SU-DHL-6 (cell line): ENCODE measurements around the gene GALNT17.

Experiments
- H2AFZ ChIP-seq: fragments of 200-600 bp; sonication (generic); 2 replicates; pipeline ENCODE4 v1.6.1; 2014; ENCODE audit warnings: low read depth, mild to moderate bottlenecking, moderate library complexity, mixed read lengths, antibody characterized with exemption, low read length; ENCODE audit not compliant: severe bottlenecking
- H3F3A ChIP-seq: fragments of 200-600 bp; shearing (Covaris generic); 2 replicates; pipeline ENCODE4 v1.6.0; 2016; ENCODE audit warnings: antibody characterized with exemption, mild to moderate bottlenecking; ENCODE audit not compliant: insufficient read depth
- H3K27ac ChIP-seq: fragments of 200-600 bp; sonication (generic); 2 replicates; pipeline ENCODE4 v1.5.1; 2016; ENCODE audit warnings: low read depth, mild to moderate bottlenecking, low read length, moderate library complexity, mixed read lengths
- H3K27me3 ChIP-seq: fragments of 200-600 bp; sonication (generic), shearing (Covaris generic); 2 replicates; pipeline ENCODE4 v1.6.0; 2014; ENCODE audit warnings: mild to moderate bottlenecking, low read length
- H3K36me3 ChIP-seq: fragments of 200-600 bp; sonication (generic); 2 replicates; pipeline ENCODE4 v1.6.1; 2014; ENCODE audit warnings: mild to moderate bottlenecking, low read length, mixed read lengths
- H3K4me2 ChIP-seq: fragments of 300-600, 200-600 bp; shearing (Covaris generic), sonication (generic); 2 replicates; pipeline ENCODE4 v1.6.0; 2014; ENCODE audit warnings: low read length, low read depth, mild to moderate bottlenecking; ENCODE audit not compliant: poor library complexity, severe bottlenecking
- H3K4me3 ChIP-seq: fragments of 200-600 bp; sonication (generic); 2 replicates; pipeline ENCODE4 v1.5.1; 2014; ENCODE audit warnings: antibody characterized with exemption, low read length, mild to moderate bottlenecking, mixed read lengths; ENCODE audit not compliant: insufficient read depth, poor library complexity, severe bottlenecking
- H3K79me2 ChIP-seq: fragments of 200-600 bp; sonication (generic); 2 replicates; pipeline ENCODE4 v1.6.1; 2014; ENCODE audit warnings: mild to moderate bottlenecking, low read length, moderate library complexity; ENCODE audit not compliant: insufficient read depth
- H3K9ac ChIP-seq: fragments of 200-600 bp; sonication (generic); 2 replicates; pipeline ENCODE4 v1.7.0; 2014; ENCODE audit warnings: mild to moderate bottlenecking, low read length
- H3K9me2 ChIP-seq: fragments of 200-600 bp; sonication (generic); replicated peaks from 2 replicates; pipeline ENCODE4 v1.6.1; 2014; ENCODE audit warnings: low read length; ENCODE audit not compliant: insufficient read depth
- H3K9me3 ChIP-seq: fragments of 200-600 bp; sonication (generic); 2 replicates; pipeline ENCODE4 v1.6.1; 2014; ENCODE audit warnings: low read length, mixed read lengths; ENCODE audit not compliant: insufficient read depth
- H4K20me1 ChIP-seq: fragments of 200-600 bp; sonication (generic); 2 replicates; pipeline ENCODE4 v1.6.1; 2014; ENCODE audit warnings: low read depth, mild to moderate bottlenecking, antibody characterized with exemption, low read length, moderate library complexity, mixed read lengths
- EZH2phosphoT487 ChIP-seq: fragments of 200-600 bp; sonication (generic), shearing (Covaris generic); conservative IDR thresholded peaks from 2 replicates; pipeline ENCODE4 v1.6.1; 2018; ENCODE audit warnings: mild to moderate bottlenecking, antibody characterized with exemption, low read length, moderate library complexity, mixed read lengths
- TF ChIP-seq, protein P1 (sequence below): fragments of 200-600 bp; sonication (generic); IDR thresholded peaks from one replicate; pipeline ENCODE4 v1.5.1; 2017; ENCODE audit warnings: antibody characterized with exemption, mild to moderate bottlenecking, low read length, moderate library complexity; ENCODE audit not compliant: insufficient read depth, poor library complexity, severe bottlenecking

Gene GALNT17

DNA sequence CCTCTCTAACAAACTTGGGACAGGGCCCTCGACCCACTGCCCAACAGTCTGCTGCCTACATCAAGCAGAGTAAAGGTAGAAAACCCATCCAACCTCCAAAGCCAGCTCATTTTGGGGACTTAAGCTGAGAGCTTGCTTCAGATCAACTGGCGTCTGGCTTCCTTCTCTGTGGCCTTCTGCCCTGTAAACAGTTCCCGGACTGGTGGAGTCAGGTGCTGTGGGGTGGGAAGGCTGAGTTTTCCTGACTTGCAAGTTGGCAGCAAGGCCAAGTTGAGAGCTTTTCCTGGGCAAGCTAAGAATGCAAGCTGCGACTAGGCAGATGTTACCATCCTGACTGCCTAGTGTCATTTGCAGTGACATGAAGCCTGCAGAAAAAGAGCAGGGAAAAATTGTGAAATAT, 3.7 kb downstream of the GALNT17 start:
- H3K79me2 ChIP-seq: no peaks in the 10 kb centered on the region
- H3K4me2 ChIP-seq: no peak overlapping the region
- no peaks in the 10 kb centered on the region for H3K9me2 ChIP-seq
- no peaks in the 10 kb centered on the region for H3F3A ChIP-seq
- no peak overlapping the region for H3K4me3 ChIP-seq
- TF ChIP-seq EZH2phosphoT487: no peak
- TF ChIP-seq, protein P1, sequence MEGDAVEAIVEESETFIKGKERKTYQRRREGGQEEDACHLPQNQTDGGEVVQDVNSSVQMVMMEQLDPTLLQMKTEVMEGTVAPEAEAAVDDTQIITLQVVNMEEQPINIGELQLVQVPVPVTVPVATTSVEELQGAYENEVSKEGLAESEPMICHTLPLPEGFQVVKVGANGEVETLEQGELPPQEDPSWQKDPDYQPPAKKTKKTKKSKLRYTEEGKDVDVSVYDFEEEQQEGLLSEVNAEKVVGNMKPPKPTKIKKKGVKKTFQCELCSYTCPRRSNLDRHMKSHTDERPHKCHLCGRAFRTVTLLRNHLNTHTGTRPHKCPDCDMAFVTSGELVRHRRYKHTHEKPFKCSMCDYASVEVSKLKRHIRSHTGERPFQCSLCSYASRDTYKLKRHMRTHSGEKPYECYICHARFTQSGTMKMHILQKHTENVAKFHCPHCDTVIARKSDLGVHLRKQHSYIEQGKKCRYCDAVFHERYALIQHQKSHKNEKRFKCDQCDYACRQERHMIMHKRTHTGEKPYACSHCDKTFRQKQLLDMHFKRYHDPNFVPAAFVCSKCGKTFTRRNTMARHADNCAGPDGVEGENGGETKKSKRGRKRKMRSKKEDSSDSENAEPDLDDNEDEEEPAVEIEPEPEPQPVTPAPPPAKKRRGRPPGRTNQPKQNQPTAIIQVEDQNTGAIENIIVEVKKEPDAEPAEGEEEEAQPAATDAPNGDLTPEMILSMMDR: no peak
- peaks cover 5% of the 10 kb centered on the region; the same call in 1 of the 2 replicates for H3K9me3 ChIP-seq
- no peak overlapping the region for H3K27ac ChIP-seq
- H3K27me3 ChIP-seq: no peaks in the 10 kb centered on the region
- H3K36me3 ChIP-seq: no peaks in the 10 kb centered on the region
- H2AFZ ChIP-seq: no peak overlapping the region
- no peak overlapping the region for H3K9ac ChIP-seq
- no peaks in the 10 kb centered on the region for H4K20me1 ChIP-seq

DNA sequence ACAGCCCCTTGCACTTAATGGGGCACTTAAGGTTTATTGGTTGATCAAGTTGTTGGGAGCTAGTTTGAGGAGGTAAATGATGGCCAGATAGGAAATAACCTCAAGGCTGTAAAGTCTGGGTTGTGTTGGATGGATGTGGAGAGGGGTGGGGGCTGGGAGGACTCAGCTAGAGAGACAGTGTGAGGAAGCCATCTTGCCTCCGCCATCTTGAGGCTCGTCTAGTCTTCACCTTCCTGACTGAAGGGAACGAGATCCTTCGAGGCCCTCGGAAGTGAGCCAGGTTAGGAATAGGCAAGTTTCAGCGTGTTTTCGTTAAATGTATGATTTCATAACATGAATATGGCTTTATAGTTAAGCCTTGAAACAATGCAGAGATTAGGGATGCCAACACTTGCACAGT, 5.5 kb downstream of the GALNT17 start:
- Histone ChIP-seq H3K4me3 (no peak overlapping the region), H3K79me2 (no peaks in the 10 kb centered on the region), H3K4me2 (no peak overlapping the region), H3F3A (no peaks in the 10 kb centered on the region), H4K20me1 (no peaks in the 10 kb centered on the region), H3K9me3 (peaks cover 5% of the 10 kb centered on the region; the same call in 1 of the 2 replicates), H3K9ac (no peak overlapping the region), H3K9me2 (no peaks in the 10 kb centered on the region), H2AFZ (no peak overlapping the region), H3K27me3 (no peaks in the 10 kb centered on the region), H3K36me3 (no peaks in the 10 kb centered on the region), H3K27ac (no peak overlapping the region)
- no peak for TF ChIP-seq EZH2phosphoT487
- TF ChIP-seq, protein P1: no peak

DNA sequence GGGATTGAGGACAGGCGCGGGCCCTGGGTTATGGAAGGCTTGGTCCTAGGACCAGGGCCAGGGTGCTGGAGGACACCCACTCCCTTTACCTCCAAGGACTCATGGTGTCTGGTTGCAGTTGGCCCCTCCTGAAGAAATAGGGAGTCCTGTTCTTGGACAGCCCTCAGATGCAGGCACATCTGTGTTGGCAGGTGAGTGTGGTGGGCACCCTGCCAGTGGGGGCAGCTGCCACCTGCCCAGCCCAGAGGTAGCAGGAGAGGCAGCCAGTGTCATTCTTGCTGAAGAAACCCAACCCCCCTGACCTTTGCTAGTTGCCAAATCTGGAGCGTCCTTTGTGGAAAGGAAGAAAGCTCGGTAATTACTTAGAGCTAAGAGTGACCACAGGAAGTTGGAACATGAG, 8.3 kb downstream of the GALNT17 start:
- Histone ChIP-seq H3K4me3 (no peak overlapping the region), H3K9me3 (no peaks in the 10 kb centered on the region), H3K27me3 (no peaks in the 10 kb centered on the region), H3K36me3 (no peaks in the 10 kb centered on the region), H3K9me2 (no peaks in the 10 kb centered on the region), H3K4me2 (no peak overlapping the region), H4K20me1 (no peaks in the 10 kb centered on the region), H3K79me2 (no peaks in the 10 kb centered on the region), H3K9ac (no peak overlapping the region), H3F3A (no peaks in the 10 kb centered on the region), H2AFZ (no peak overlapping the region), H3K27ac (no peak overlapping the region)
- TF ChIP-seq, protein P1: no peak
- no peak for TF ChIP-seq EZH2phosphoT487

DNA sequence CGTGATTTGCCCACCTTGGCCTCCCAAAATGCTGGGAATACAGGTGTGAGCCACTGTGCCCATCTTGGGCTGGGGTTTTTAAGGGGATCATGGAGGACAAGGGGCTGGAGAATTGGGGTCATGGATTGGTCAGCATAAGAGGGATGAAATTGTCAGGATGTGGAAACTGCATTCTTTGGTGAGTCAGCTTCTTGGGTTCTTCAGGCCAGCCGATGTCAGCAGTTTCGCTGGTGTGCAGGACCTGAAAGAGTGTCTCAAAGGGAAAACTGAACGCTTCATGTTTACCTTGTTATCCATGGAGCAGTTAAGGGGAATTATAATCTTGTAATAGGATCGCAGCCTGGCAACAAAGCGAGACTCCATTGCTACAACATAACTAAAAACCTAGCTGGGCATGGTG, 13.0 kb downstream of the GALNT17 start:
- H3K27ac ChIP-seq: no peak overlapping the region

More for the DNA sequence above, 13.0 kb downstream of the GALNT17 start:
- Histone ChIP-seq H3F3A (no peaks in the 10 kb centered on the region), H3K9ac (no peak overlapping the region), H3K9me2 (no peaks in the 10 kb centered on the region), H3K36me3 (no peaks in the 10 kb centered on the region), H4K20me1 (no peaks in the 10 kb centered on the region), H3K4me2 (no peak overlapping the region), H2AFZ (no peak overlapping the region), H3K9me3 (no peaks in the 10 kb centered on the region), H3K4me3 (no peak overlapping the region), H3K27me3 (no peaks in the 10 kb centered on the region), H3K79me2 (no peaks in the 10 kb centered on the region)
- TF ChIP-seq, protein P1: no peak
- no peak for TF ChIP-seq EZH2phosphoT487
